NCI-H1092 (cell line): ENCODE data around the gene PPEF1.
"Not testable (repeated sequence)": the region's sequence is repeated elsewhere in the genome, so short reads cannot be mapped to it uniquely, and the experiment has no call there.

Source experiments
- DNase-seq: peaks from one replicate; lab custom pipeline; 2025; lab: John Stamatoyannopoulos, UW

PPEF1 gene

DNA sequence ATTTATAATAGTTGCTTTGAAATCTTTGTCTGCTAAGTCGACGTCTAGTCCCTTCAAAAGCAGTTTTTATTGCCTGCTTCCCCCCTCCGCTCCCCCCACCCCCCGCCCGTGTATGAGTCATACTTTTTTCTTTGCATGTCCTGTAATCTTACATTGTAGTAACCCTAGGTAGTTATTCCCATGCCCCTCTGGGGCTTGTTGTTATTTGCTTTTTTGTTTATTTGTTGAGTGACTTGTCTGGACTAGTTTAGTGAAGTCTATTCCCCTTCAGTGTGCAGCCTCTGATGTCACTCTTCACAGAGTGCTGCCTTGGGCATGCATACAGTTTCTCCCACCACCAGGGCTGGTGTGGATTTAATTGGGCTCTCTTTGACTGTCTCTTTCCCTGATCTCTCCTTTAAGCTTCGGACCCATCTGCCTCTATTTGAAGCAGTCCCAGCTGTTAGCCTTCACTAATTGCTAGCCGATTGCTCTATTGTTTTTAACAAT, 86.2 kb downstream of the PPEF1 start:
- no peak for DNase-seq

DNA sequence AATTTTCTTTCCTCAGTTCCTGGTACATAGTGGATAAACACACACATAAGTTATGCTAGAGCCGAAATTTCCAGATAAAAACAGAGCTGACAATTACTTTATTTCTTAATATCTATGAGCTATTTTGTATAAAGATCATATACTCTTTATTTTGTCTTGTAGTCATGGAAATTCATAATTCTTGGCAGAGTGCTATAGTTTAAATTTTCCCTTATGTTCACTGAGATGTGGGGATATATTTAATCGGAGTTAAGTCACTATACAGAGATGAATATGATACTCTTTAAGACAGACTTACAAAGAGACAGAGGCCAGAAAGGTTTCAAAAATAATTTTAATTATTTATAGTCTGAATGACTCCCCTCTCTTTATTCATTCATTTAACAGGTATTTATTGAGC, 89.7 kb downstream of the PPEF1 start:
- no peak for DNase-seq

DNA sequence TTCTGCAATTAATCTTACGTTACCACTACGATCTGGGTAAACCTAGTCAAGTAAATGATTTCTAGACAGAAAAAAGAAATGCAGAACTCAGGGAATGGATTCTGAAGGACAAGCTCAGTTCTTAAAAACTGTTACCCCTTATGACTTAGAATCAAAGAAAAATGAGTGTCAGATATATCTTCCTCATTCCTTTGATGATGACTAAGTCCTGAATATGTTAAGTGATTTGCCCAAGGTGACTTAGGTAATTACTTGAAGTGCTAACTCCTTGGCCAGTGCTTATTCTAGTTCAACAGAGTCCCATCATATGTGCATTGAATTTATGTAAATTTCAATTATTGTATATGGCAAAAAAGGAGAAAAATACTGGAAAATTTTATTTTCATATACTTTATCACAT, 92.5 kb downstream of the PPEF1 start:
- DNase-seq, result no peak

DNA sequence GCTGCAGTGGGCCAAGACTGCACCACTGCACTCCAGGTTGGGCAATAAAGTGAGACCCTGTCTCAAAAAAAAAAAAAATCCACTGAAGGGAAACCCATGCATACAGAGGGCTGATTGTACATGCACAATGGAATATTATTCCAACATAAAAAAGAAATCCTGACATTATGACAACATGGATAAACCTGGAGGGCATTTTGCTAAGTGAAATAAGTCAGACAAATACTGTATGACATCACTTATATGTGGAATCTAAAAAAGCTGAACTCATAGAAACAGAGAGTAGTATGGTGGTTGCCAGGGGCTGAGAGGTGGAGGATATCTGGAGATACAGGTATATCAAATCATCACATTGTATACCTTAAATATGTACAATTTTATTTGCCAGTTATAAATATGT, 102.2 kb downstream of the PPEF1 start:
- DNase-seq, result no peak

DNA sequence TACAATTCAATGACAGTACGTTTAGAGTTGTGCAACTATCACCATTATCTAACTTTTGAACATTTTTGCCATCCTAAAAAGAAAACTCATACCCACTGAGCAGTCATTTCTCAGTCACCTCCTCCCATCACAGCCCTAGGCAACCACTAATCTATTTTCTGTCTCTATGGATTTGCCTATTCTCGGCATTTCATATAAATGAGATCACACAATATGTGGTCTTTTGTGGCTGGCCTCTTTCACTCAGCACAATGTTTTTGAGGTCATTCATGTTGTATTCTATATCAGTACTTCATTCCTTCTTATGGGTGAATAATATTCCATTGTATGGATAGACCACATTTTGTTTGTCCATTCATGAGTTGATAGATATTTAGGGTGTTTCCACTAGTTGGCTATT, 103.0 kb downstream of the PPEF1 start:
- no peak for DNase-seq

DNA sequence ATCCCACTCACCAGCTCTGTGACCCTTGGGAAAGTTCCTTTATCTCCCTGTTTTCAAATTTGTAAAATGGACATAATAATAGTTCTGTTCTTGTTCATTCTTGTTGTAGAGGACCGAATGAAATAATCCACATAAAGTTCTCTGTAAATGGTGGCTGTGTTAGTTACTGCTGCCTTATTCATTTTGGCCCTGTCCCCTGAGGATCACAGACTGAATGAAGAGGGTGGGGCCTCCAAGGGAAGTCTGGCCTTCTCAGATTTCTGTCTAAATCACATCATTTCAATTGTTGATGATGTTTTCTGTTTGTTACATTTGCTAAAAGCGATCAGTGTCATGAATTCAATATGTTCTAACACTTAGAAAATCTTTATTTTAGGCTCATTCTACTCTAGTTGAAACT, 117.9 kb downstream of the PPEF1 start:
- DNase-seq, result no peak

DNA sequence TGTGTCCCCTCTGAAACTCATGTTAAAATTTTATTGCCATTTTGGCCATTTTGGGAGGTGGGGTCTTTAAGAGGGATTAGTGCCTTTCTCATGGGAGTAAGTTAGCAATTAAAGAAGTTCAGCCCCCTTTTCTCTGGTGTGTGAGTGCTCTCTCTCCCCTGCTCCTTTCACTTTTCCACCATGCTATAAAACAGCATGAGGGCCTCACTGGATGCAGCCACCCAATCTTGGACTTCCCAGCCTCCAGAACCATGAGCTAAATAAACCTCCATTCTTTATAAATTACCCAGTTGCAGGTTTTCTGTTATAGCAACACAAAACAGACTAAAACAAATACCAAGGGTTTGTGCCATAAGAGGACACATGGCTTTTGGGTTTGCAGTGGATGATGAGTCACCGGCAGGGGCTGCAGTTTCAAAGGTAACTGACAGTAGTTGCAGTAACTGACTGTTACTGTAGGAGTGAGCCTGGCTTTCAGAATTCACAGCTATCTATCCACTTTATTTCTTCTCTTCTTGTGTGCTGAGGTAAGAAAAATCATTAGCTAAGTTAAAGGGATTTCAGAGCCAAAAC, 121.5 kb downstream of the PPEF1 start:
- DNase-seq, result no peak

DNA sequence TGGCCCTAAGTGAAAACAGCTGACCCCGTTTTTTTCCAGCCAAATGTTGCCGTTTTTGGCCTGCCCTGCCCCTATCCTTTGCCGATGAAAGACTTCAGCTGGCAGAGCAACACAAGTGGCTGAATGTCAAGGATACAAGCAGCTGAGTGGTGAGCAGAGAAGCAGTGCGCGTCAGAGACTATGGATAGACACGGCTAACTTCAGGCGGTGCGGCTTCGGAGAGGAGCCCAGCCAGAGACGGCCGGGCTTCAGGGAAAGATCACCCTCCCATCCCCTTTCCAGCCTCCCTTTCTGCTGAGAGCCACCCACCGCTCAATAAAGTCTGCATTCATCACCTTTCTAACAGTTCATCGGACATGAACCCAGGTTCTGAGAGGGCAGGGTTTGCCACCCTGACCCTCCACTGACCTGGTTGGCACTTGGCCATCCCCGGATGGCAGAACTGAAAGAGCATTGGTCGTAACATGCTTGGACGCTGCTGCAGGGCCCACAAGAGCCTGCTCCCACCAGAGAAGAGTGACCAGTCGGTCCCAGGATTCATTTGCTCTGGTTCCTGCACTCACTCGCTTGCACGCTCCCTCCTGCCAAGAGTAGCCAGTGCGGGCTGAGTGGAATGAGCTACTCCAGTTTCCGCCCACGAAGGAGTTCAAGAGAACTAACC, 125.8 kb downstream of the PPEF1 start:
- DNase-seq, result peak; percentile 2

DNA sequence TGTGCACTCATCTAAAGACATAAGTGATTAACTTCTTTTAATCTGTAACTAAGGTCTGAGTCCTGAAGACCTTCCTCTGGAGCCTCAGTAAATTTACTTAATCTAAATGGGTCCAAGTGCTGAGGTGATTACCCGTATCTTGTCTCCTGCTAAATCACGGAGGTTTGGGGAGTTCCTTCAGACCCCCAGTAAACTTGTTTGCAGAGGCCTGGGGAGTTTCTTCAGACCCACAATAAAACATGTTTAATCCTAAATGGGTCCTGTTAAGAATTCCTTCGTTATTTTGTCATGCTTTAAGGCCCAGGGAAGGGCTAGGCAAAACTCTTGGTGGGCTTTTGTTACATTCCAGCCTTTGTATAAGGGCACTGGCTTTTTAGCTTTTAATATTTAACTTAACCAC, 140.5 kb downstream of the PPEF1 start:
- DNase-seq, result not testable (repeated sequence)

DNA sequence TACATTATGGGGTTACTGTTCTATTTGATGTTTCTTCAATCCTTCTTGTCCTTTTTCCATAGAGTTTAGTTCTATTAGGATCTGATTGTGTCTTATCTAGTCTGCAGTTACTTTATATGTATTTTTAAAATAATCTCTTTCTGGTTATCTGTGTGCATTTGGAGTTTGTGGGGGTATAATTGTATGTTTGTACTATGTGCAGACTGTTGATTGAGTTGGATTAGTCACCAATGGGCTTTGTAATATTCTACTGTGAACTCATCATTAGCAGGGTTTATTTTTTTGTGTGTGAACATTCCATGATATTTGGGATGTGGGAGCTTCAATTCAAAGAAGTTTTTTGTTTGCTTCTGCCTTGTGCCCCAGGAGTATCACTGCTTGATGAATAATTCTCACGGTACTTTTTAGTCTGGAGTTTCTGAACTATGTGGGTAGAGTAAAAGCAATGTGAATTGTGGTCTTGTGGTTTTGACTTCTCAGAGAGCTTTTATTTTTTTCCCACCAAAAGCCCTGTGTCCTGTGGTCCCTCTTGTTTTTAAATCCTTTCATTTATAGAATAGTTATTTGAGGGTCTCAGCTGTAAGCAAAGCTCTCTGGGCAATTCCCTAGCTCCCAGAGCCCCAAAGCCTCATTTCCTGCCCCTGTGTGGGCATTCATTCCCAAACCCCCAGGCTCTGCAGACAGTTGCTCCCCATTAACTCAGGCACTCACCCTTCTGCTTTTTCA, 148.6 kb downstream of the PPEF1 start:
- no peak for DNase-seq

DNA sequence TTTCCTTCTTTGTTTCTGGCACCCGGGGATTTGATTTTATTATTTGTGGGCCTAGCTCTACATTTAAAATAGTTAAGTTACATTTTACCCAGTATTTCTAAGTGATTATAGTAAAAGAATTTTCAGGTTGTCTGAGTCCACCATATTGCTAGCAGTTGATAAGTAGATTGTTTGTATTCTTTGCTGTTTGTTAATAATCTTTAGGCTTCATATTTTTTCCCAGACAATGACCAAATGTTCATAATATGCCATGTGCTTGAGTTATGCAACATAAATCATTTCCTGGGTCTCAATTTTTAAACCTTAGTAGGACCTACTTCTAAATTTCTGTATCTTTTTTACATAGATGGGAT, 149.2 kb downstream of the PPEF1 start:
- no peak for DNase-seq

DNA sequence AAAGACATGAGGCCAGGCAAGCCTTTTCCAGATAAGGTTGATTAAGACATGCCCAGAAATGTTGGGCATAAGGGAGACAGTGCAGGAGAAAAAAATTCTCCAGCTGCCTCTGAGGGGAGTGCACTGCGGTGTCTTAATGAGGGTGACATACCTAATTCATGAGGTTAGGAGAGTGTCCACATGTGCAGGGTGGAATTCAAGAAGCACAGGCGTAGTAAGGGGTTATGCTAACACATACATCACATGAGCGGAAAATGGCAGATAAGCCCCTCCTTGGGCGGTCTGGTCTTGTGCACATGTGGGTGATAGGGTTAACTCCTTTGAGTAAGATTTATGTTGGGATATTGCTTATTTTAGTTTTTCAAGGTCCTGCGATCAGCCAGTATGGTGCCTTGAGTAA, 154.1 kb downstream of the PPEF1 start:
- DNase-seq, result no peak

DNA sequence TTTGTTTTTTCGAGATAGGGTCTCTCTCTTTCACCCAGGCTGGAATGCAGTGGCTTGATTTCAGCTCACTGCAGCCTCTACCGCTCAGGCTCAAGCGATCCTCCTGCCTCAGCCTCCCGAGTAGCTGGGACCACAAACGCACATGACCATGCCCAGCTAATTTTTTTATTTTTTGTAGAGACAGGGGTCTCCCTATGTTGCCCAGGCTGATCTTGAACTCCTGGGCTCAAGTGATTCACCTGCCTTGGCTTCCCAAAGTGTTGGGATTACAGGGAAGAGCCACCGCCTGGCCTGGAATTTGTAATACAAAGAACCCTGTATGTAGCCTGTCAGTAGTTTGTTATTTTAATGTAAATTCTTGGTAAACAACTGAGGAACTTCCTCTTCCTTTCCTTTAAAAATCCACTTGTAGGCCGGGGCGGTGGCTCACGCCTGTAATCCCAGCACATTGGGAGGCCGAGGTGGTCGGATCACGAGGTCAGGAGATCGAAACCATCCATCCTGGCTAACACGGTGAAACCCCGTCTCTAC, 157.0 kb downstream of the PPEF1 start:
- DNase-seq, result no peak

DNA sequence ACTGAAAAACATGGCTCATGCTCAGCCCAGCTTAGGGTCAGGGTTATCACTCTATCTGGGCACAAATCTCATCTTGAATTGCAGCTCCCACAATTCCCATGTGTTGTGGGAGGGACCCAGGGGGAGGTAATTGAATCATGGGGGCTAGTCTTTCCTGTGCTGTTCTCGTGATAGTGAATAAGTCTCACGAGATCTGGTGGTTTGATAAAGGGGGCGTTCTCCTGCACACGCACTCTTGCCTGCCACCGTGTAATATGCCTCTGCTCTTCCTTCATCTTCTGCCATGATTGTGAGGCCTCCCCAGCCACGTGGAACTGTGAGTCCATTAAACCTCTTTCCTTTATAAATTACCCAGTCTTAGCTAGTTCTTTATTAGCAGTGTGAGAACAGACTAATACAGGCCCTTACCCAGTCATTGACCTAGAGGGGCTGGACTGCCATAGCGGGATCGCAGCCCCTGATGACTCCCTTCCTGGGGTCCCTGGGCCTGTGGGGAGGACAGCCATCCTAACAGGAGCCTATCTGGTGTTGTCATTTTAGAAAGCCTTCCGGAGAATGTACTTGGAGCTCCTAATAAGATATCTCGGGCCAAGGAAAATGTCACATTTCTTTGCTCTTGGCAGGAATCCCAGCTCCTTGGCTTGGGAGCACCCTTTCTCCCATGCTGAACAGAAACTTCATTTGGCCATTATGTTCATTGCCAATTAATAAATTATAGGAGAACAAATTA, 163.9 kb downstream of the PPEF1 start:
- DNase-seq, result no peak

DNA sequence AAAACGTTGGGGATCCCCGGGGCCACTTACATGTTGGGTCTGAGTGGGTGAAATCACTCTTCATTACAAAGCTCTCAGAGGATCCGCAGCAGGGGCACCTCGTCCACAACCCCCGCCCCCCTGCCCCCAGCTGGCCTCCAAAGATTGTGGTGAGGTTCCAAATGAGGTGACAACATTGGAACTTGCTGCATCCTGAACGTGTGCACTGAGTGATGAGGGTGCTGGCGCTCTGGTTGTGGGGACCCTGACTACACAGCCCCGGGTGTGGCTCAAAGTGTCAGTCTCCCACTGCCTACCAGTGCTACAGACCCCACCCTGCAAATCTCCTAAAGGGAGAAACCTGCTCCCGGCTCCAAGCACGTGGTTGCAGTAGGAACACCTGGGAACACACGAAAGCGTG, 164.5 kb downstream of the PPEF1 start:
- DNase-seq, result no peak

DNA sequence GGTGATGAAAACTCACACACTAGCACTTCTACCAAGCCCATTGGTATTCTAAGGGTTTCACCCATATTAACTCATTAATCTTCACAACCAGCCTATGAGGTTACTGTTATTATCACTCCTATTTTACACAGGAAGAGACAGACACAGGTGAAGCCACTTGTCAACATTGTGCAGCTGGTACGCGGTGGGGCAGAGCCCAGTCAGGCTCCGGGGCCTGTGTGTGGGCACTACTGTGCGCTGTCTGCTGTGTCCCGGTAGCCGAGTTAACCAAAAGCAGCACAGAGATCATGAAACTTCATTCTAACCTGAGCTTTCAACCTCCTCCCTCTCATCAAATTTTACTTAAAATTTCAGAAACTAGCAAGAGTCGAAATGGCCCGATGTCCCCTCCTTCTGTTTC, 165.2 kb downstream of the PPEF1 start:
- DNase-seq, result no peak

DNA sequence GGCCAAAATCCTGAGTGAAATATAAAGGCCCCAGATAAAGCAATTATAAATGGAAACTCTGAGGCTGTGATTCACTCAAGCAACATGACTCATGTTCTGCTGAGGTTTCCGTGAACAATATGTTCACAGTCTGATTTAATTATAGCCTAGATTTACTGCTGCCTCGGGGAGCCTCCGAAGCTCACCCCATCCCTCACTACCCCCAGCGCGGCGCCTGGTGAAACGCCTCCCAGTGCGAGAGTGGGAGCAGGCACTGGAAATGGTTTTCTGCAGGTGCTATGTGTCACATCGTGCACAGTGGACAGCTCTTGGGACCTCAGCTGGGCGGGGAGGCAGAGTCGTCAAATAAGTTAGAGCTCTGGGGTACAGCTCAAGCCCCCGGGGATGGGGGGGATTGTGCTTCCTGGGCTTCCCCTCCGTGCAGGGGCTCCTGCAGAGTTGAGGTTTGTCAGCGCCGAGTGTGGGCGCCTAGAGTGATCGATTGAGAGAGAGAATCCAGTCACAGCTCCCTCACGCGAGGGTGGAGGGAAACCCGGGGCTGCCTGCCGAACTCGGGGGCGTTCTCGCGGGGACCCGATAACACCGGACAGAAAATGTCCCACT, 165.8 kb downstream of the PPEF1 start:
- DNase-seq, result no peak

DNA sequence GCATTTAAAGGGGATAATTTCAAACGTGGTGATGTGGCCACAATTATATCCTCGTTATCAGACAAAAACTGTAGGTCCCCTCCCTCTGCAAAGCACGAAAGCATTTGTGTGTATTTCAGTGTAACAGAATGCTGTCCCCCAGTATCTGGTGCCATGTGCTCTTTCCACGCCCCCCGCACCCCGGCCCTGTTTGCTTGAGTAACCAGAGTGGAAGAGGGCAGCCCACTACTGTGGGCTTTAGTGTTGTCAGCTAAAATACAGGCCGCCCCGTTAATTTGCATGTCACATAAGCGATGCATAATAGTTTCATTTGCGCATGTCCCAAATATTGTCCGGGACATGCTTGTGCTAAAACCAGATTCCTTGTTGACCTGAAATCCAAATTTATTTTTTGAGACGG, 166.4 kb downstream of the PPEF1 start:
- DNase-seq, result no peak

DNA sequence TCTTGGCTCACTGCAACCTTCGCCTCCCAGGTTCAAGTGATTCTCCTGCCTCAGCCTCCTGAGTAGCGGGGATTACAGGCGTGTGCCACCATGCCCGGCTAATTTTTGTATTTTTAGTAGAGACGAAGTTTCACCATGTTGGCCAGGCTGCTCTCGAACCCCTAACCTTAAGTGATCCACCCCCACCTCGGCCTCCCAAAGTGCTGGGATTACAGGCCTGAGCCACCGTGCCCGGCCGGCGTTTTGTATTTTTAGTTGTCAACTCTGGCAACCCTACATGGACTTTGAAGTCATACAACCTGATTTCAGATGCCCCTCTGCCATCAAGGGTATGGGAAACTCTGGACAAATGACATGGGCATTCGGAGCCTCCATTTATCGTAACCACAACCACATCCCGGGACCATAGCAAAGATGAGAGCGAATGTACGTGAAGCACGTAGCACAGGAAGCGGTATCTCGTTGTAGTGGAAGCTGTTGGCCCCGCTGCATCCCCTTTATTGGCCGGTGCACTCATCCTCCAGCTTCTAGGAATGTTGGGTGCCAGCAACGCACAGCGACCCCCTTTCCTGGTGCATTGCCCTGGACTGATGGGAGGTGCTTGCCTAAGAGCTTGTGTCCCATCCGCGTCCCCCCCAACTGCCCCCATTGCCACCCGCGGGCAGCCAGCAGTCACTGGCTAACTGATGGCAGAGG, 167.3 kb downstream of the PPEF1 start:
- DNase-seq, result no peak

DNA sequence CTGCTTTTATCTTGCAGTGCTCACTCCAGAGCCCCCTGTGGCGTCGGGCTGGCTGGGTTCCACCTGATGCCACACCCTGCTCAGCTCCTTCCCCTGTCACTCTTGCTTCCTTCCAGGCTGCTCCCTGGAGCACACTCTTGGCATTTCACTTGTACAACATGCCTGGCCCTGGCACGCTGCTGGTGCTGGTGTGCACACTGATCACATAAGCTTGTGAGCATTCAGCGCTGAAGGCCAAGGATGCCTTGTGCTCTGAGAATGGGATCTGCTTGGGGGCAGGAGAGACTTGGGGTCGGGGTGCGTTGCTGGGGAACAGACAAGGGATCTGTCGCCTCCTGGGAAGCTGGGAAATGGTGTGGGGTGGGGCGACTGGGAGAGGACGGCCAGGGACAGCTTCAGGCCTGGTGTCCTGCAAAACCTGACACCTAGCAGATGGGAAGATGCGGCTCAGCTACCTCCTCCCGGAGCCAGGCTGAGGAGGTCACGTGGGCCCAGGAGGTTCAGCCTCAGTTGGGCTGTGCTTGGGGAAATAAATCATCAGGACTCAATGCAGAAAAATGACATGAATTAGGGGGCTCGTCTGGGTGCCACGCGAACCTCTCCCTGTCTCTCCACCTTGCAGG, 167.9 kb downstream of the PPEF1 start:
- no peak for DNase-seq

DNA sequence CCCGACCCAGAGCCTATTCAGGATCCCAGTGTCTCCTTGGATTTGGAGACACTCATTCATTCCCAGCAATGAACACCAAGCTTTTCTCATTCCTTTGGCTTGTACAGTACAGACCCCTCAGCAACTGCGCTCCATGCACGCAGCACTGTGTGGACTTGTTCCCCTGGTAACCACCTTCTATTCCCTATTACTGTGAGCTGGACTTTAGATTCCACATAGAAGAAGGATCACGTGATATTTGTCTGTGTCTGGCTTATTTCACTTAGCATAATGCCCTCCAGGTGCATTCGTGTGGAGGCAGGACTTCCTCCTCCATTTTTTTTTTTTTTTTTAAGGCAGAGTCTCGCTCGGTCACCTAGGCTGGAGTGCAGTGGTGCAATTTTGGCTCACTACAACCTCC, 170.0 kb downstream of the PPEF1 start:
- no peak for DNase-seq
